RWPE1 (cell line): ENCODE measurements around the gene CYTH1.
A peak's percentile ranks its signal among the peaks of the same experiment; 100 is the strongest.

Experiments used
- CTCF ChIA-PET: fragments of 350-600 bp; sonication (Branson Sonifier 250); formaldehyde crosslinking; extraction: SDS; loops from one replicate; lab custom pipeline; 2021; lab: Yijun Ruan, JAX
- POLR2A ChIA-PET: fragments of 400-600 bp; formaldehyde crosslinking; extraction: SDS; loops from one replicate; lab custom pipeline; 2020; ENCODE audit warnings: antibody characterized with exemption; ENCODE audit not compliant: low non-redundant PET; lab: Yijun Ruan, JAX
- DNase-seq: peaks from one replicate; pipeline ENCODE4 v3.0.0; 2012; ENCODE audit warnings: low spot score
- H3K27ac ChIP-seq: fragments of 450-650 bp; 2 replicates; pipeline ENCODE4 v1.5.1; 2017
- CTCF ChIP-seq: fragments of 450-650 bp; conservative IDR thresholded peaks from 2 replicates; pipeline ENCODE4 v1.5.1; 2017; ENCODE audit warnings: low read depth, mild to moderate bottlenecking

The CYTH1 gene

GRCh38 chr17:78738278-78738677 lies 43.8 kb downstream of the CYTH1 start:
- peak overlapping the region; percentile 10; the same call in 1 of the 2 replicates for H3K27ac ChIP-seq
- ChIA-PET POLR2A (no interaction called here), CTCF (interaction anchor here (0.6 to 0.7 kb wide), 3 partner anchors 58 to 1475 kb away, joined by 3 to 5 read pairs (median 3); no protein-coding TSS in a partner anchor)
- no peak for DNase-seq
- TF ChIP-seq CTCF, result no peak

- CTCF ChIA-PET, result interaction anchor here (0.7 kb wide), 1 partner anchor 220 kb away, joined by 3 read pairs; no protein-coding TSS in a partner anchor
- DNase-seq, result peak; percentile 70
- no peak for TF ChIP-seq CTCF
- H3K27ac ChIP-seq, result no peak overlapping the region
- POLR2A ChIA-PET, result interaction anchor here (0.5 kb wide), 1 partner anchor 355 kb away, joined by 7 read pairs; no protein-coding TSS in a partner anchor
Measured at GRCh38 chr17:78737332-78737731, 44.7 kb downstream of the CYTH1 start.

GRCh38 chr17:78736526-78737079 lies 45.5 kb downstream of the CYTH1 start:
- peak overlapping the region; percentile 86 for H3K27ac ChIP-seq
- peak; percentile 85 for DNase-seq
- ChIA-PET POLR2A (interaction anchor here (0.5 kb wide), 1 partner anchor 354 kb away, joined by 7 read pairs; no protein-coding TSS in a partner anchor), CTCF (no interaction called here)
- TF ChIP-seq CTCF, result no peak

- ChIA-PET CTCF (no interaction called here), POLR2A (no interaction called here)
- peak overlapping the region; percentile 86 for H3K27ac ChIP-seq
Measured at GRCh38 chr17:78735832-78736525, 46.1 kb downstream of the CYTH1 start.

DNA sequence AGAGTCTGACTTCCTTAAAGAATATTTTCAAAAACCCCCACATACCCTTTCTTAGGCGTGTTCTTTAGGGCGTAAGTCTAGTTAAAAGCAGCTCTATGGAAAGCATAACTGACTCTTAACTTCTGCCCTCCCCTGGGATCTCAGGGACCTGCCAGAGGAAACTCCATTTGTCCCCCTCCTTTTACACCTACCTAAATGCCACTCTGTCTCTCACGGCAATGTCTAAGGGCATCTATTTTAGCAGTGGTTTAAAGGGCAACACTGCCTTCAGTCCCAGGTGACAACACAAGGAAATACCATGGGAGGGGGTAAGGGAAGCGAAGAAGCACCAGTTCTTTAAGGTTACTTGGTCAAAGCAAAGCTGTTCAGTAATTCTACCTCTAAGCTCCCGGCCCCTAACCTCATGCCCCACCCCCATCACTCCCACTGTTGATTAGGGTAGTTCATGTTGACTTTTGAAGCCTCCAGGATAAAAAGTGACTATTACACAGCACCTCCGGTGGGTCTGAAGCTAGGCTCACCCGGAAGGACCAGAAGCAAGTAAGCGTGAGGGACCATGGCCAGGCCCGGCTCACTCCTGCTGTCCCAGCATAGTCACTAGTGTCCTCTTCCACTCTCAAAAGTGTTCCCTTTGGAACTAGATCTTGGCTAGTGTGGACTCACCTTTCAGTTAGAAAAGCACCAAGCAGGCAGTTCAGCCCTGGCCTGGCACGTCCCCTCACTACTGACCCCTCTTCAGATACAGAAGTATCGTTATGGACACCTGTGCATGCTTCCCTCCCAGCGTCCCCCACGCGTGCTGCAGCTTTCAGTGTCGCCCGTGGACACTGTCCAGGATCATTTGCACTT lies 47.1 kb downstream of the CYTH1 start:
- H3K27ac ChIP-seq, result peak overlapping the region; percentile 74
- DNase-seq, result no peak
- TF ChIP-seq CTCF, result no peak
- ChIA-PET POLR2A (no interaction called here), CTCF (no interaction called here)

More at GRCh38 chr17:78735832-78736525, 46.1 kb downstream of the CYTH1 start:
- DNase-seq, result peak; percentile 69
- TF ChIP-seq CTCF, result no peak

GRCh38 chr17:78732354-78732753 lies 49.7 kb downstream of the CYTH1 start:
- POLR2A ChIA-PET, result no interaction called here
- TF ChIP-seq CTCF, result no peak
- no peak for DNase-seq
- CTCF ChIA-PET, result interaction anchor here (0.6 kb wide), 1 partner anchor 1681 kb away, joined by 3 read pairs; no protein-coding TSS in a partner anchor
- H3K27ac ChIP-seq, result no peak overlapping the region
